GM12878 (cell line): Measurements from ENCODE around the gene GRN.
"Not testable (repeated sequence)": the region's sequence is repeated elsewhere in the genome, so short reads cannot be mapped to it uniquely, and the experiment has no call there.

Experiments
- ATF3 ChIP-seq: IDR thresholded peaks from 2 replicates; pipeline ENCODE4 v1.6.1; 2011; ENCODE audit warnings: low read depth, mild to moderate bottlenecking, low read length, moderate library complexity, borderline replicate concordance; ENCODE audit errors: extremely low read depth
- KAT2A ChIP-seq: conservative IDR thresholded peaks from 2 replicates; pipeline ENCODE4 v1.6.1; 2011; ENCODE audit warnings: low read depth, low read length; ENCODE audit not compliant: control insufficient read depth
- MAX ChIP-seq: IDR thresholded peaks from 2 replicates; pipeline ENCODE4 v1.6.1; 2012; ENCODE audit warnings: low read depth, low read length, improper control_type of control experiment
- POLR2A ChIP-seq: IDR thresholded peaks from 2 replicates; pipeline ENCODE4 v1.6.1; 2011; ENCODE audit warnings: low read depth, mild to moderate bottlenecking, low read length
- POLR2AphosphoS5 ChIP-seq: IDR thresholded peaks from 2 replicates; pipeline ENCODE4 v1.6.1; 2011; ENCODE audit warnings: mild to moderate bottlenecking, low read length, inconsistent platforms
- TCF7 ChIP-seq: IDR thresholded peaks from 2 replicates; pipeline ENCODE4 v1.6.1; 2014; ENCODE audit warnings: antibody characterized with exemption, borderline replicate concordance
- YBX1 ChIP-seq: fragments of 450-650 bp; IDR thresholded peaks from 2 replicates; pipeline ENCODE4 v1.6.1; 2016; ENCODE audit warnings: antibody characterized with exemption
- ZBTB33 ChIP-seq: fragments of 450-650 bp; IDR thresholded peaks from 2 replicates; pipeline ENCODE4 v1.6.1; 2017; ENCODE audit warnings: mild to moderate bottlenecking
- ZSCAN29 ChIP-seq: fragments of 450-650 bp; IDR thresholded peaks from 2 replicates; pipeline ENCODE4 v1.6.1; 2017; ENCODE audit warnings: mild to moderate bottlenecking, moderate library complexity
- TF ChIP-seq, protein P1 (sequence below): fragments of 450-650 bp; formaldehyde crosslinking; IDR thresholded peaks from 2 replicates; pipeline ENCODE4 v1.5.0; 2022; ENCODE audit warnings: mild to moderate bottlenecking, missing genetic modification characterization
- TF ChIP-seq, protein P2 (sequence below), 3 experiments: IDR thresholded peaks in 2 of 3; conservative IDR thresholded peaks in 1 of 3; 2 replicates each; pipeline ENCODE4 v1.5.1; 2011; ENCODE audit warnings: low read depth in 3 of 3, low read length in 3 of 3, mild to moderate bottlenecking in 3 of 3, control low read depth in 2 of 3, moderate library complexity in 2 of 3, inconsistent platforms in 1 of 3, mixed read lengths in 1 of 3; ENCODE audit not compliant: control insufficient read depth in 2 of 3, insufficient read depth in 1 of 3; ENCODE audit errors: extremely low read depth in 1 of 3

DNA sequence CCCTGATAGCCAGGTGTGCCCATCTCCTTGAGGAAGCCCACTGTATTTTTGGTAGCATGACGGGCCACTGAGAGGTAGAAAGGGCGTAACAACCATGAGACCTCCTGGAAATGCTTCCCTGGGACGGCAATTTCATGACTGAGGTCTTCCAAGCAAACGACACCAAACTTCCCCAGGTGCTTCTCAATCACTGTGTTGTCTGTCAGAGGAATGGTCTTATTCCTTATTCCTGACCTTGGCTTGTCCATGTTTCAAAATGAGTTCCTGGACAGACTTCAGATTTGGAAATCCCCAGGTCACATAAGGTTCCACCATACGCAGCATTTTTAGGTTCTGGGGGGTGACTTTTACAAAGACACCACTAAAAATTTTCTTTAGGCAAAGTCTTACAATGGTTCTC lies 19.9 kb downstream of the GRN start:
- TF ChIP-seq, protein P1, sequence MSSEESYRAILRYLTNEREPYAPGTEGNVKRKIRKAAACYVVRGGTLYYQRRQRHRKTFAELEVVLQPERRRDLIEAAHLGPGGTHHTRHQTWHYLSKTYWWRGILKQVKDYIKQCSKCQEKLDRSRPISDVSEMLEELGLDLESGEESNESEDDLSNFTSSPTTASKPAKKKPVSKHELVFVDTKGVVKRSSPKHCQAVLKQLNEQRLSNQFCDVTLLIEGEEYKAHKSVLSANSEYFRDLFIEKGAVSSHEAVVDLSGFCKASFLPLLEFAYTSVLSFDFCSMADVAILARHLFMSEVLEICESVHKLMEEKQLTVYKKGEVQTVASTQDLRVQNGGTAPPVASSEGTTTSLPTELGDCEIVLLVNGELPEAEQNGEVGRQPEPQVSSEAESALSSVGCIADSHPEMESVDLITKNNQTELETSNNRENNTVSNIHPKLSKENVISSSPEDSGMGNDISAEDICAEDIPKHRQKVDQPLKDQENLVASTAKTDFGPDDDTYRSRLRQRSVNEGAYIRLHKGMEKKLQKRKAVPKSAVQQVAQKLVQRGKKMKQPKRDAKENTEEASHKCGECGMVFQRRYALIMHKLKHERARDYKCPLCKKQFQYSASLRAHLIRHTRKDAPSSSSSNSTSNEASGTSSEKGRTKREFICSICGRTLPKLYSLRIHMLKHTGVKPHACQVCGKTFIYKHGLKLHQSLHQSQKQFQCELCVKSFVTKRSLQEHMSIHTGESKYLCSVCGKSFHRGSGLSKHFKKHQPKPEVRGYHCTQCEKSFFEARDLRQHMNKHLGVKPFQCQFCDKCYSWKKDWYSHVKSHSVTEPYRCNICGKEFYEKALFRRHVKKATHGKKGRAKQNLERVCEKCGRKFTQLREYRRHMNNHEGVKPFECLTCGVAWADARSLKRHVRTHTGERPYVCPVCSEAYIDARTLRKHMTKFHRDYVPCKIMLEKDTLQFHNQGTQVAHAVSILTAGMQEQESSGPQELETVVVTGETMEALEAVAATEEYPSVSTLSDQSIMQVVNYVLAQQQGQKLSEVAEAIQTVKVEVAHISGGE (CRISPR knock-in tag) = not testable (repeated sequence)
- not testable (repeated sequence) for TF ChIP-seq POLR2A, ZBTB33, MAX, POLR2AphosphoS5, TCF7, KAT2A, YBX1, ATF3, ZSCAN29
- TF ChIP-seq, protein P2, sequence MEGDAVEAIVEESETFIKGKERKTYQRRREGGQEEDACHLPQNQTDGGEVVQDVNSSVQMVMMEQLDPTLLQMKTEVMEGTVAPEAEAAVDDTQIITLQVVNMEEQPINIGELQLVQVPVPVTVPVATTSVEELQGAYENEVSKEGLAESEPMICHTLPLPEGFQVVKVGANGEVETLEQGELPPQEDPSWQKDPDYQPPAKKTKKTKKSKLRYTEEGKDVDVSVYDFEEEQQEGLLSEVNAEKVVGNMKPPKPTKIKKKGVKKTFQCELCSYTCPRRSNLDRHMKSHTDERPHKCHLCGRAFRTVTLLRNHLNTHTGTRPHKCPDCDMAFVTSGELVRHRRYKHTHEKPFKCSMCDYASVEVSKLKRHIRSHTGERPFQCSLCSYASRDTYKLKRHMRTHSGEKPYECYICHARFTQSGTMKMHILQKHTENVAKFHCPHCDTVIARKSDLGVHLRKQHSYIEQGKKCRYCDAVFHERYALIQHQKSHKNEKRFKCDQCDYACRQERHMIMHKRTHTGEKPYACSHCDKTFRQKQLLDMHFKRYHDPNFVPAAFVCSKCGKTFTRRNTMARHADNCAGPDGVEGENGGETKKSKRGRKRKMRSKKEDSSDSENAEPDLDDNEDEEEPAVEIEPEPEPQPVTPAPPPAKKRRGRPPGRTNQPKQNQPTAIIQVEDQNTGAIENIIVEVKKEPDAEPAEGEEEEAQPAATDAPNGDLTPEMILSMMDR (IDR thresholded peaks at IDR 0.05 in 2 of 3, conservative IDR thresholded peaks at IDR 0.05 in 1 of 3; ENCODE audit: control insufficient read depth in 2 of 3, extremely low read depth in 1 of 3, insufficient read depth in 1 of 3, low read depth in 3 of 3, low read length in 3 of 3) = not testable (repeated sequence)
